Mesothelial cell of epicardium (in vitro differentiated cells): ENCODE measurements around the gene MDGA2. TPM values are rescaled to one million over a fixed set of nuclear protein-coding genes. Genes with fewer than 3 reads are reported as not detected.

ENCODE experiments used
- DNase-seq, 2 experiments: peaks; one replicate each; pipeline ENCODE4 v3.0.0; 2021; ENCODE audit warnings: low spot score in 2 of 2; ENCODE audit not compliant: unreplicated experiment in 2 of 2
- H3K27ac Mint-ChIP-seq: 2 replicates; pipeline ENCODE4 v1.8.0; 2021; ENCODE audit warnings: mixed read lengths
- H3K27me3 Mint-ChIP-seq: 2 replicates; pipeline ENCODE4 v1.8.0; 2021; ENCODE audit warnings: low read depth, mixed read lengths
- H3K36me3 Mint-ChIP-seq: 2 replicates; pipeline ENCODE4 v1.8.0; 2021; ENCODE audit warnings: mixed read lengths
- H3K4me1 Mint-ChIP-seq: 2 replicates; pipeline ENCODE4 v1.8.0; 2021; ENCODE audit warnings: mixed read lengths
- H3K4me3 Mint-ChIP-seq: 2 replicates; pipeline ENCODE4 v1.8.0; 2021; ENCODE audit warnings: mild to moderate bottlenecking, moderate library complexity, mixed read lengths
- H3K9me3 Mint-ChIP-seq: 2 replicates; pipeline ENCODE4 v1.8.0; 2021; ENCODE audit warnings: mixed read lengths
- CTCF ChIP-seq: fragments of 200-600 bp; sonication (generic); IDR thresholded peaks from one replicate; pipeline ENCODE4 v1.5.0; 2021; ENCODE audit warnings: antibody characterized with exemption; ENCODE audit not compliant: unreplicated experiment
- total RNA-seq: library from RNA; stranded (reverse); gene quantifications from 3 replicates; pipeline ENCODE4 v1.2.1, GENCODE V29; 2021

Gene MDGA2
- total RNA-seq, 1 donor from 2014 or later = 0.27 TPM

- TF ChIP-seq CTCF = no peak
- Mint-ChIP-seq H3K9me3 (peaks cover 17% of the 10 kb centered on the region), H3K4me3 (no peak overlapping the region), H3K27ac (no peak overlapping the region), H3K4me1 (no peaks in the 10 kb centered on the region), H3K27me3 (no peaks in the 10 kb centered on the region), H3K36me3 (peaks cover 2% of the 10 kb centered on the region)
- DNase-seq = no peak
Measured at GRCh38 chr14:47526591-47527244, 148.7 kb downstream of the MDGA2 start.

GRCh38 chr14:47524524-47524923 is 150.9 kb downstream of the MDGA2 start:
- no peaks in the 10 kb centered on the region for H3K9me3 Mint-ChIP-seq
- H3K27me3 Mint-ChIP-seq = peaks cover 2% of the 10 kb centered on the region
- H3K27ac Mint-ChIP-seq = no peak overlapping the region
- H3K36me3 Mint-ChIP-seq = no peaks in the 10 kb centered on the region
- H3K4me1 Mint-ChIP-seq = no peaks in the 10 kb centered on the region
- no peak overlapping the region for H3K4me3 Mint-ChIP-seq
- TF ChIP-seq CTCF = no peak
- DNase-seq = no peak

GRCh38 chr14:47520382-47520781 is 155.0 kb downstream of the MDGA2 start:
- no peaks in the 10 kb centered on the region for H3K36me3 Mint-ChIP-seq
- H3K27me3 Mint-ChIP-seq = peaks cover 2% of the 10 kb centered on the region
- no peak overlapping the region for H3K4me3 Mint-ChIP-seq
- no peak for DNase-seq
- H3K9me3 Mint-ChIP-seq = no peaks in the 10 kb centered on the region
- TF ChIP-seq CTCF = no peak
- H3K27ac Mint-ChIP-seq = no peak overlapping the region
- no peaks in the 10 kb centered on the region for H3K4me1 Mint-ChIP-seq

GRCh38 chr14:47511829-47512228 is 163.6 kb downstream of the MDGA2 start:
- no peaks in the 10 kb centered on the region for H3K4me1 Mint-ChIP-seq
- DNase-seq = no peak
- no peaks in the 10 kb centered on the region for H3K36me3 Mint-ChIP-seq
- no peaks in the 10 kb centered on the region for H3K27me3 Mint-ChIP-seq
- no peak for TF ChIP-seq CTCF
- no peak overlapping the region for H3K27ac Mint-ChIP-seq
- no peaks in the 10 kb centered on the region for H3K9me3 Mint-ChIP-seq
- no peak overlapping the region for H3K4me3 Mint-ChIP-seq

- Mint-ChIP-seq H3K27me3 (no peaks in the 10 kb centered on the region), H3K36me3 (no peaks in the 10 kb centered on the region), H3K27ac (no peak overlapping the region), H3K4me3 (no peak overlapping the region), H3K4me1 (no peaks in the 10 kb centered on the region), H3K9me3 (no peaks in the 10 kb centered on the region)
- TF ChIP-seq CTCF = no peak
- no peak for DNase-seq
Measured at GRCh38 chr14:47509957-47510356, 165.4 kb downstream of the MDGA2 start.

- H3K4me1 Mint-ChIP-seq = no peaks in the 10 kb centered on the region
- no peak for DNase-seq
- no peak overlapping the region for H3K27ac Mint-ChIP-seq
- no peaks in the 10 kb centered on the region for H3K9me3 Mint-ChIP-seq
- H3K27me3 Mint-ChIP-seq = no peaks in the 10 kb centered on the region
- H3K4me3 Mint-ChIP-seq = no peak overlapping the region
- no peak for TF ChIP-seq CTCF
- no peaks in the 10 kb centered on the region for H3K36me3 Mint-ChIP-seq
Measured at GRCh38 chr14:47507861-47508260, 167.5 kb downstream of the MDGA2 start.
